ENCODE results near the gene SAFB.
A peak's percentile ranks its signal among the peaks of the same experiment; 100 is the strongest.
"Not testable (repeated sequence)": the region's sequence is repeated elsewhere in the genome, so short reads cannot be mapped to it uniquely, and the experiment has no call there.

SAFB gene

GRCh38 chr19:5698635-5699422, 75.9 kb downstream of the SAFB start:
- H3K27me3 ChIP-seq (ENCODE audit: insufficient read depth, low read length) = no peaks in the 10 kb centered on the region
- DNase-seq = no peak
- H3K27ac ChIP-seq (ENCODE audit: low read depth, low read length) = no peak overlapping the region
- H2BK5ac ChIP-seq (ENCODE audit: low read depth, low read length, poor library complexity) = no peak overlapping the region
- H3K14ac ChIP-seq (ENCODE audit: low read length) = no peak overlapping the region
- no peaks in the 10 kb centered on the region for H3K79me2 ChIP-seq (ENCODE audit: control insufficient read depth, insufficient read depth, low read length, poor library complexity)
- H2BK12ac ChIP-seq (ENCODE audit: low read length) = no peak overlapping the region
- H2BK120ac ChIP-seq (ENCODE audit: insufficient read depth, low read length, poor library complexity) = no peak overlapping the region
- no peak overlapping the region for H4K91ac ChIP-seq (ENCODE audit: low read depth, low read length)
- no peak overlapping the region for H3K23ac ChIP-seq (ENCODE audit: low read length)
- H3K4me2 ChIP-seq (ENCODE audit: low read length) = no peak overlapping the region
- no peak overlapping the region for H3K4ac ChIP-seq (ENCODE audit: low read depth, low read length)
- H3K9me3 ChIP-seq (ENCODE audit: insufficient read depth, low read depth, low read length) = peaks cover 9% of the 10 kb centered on the region
- H4K12ac ChIP-seq (ENCODE audit: low read depth, low read length) = no peak overlapping the region
- WGBS (ENCODE audit: extremely low coverage, insufficient coverage, insufficient read length) = no CpG with 5 or more reads among the region's 38 CpGs
- H2AFZ ChIP-seq (ENCODE audit: insufficient read depth, low read length, poor library complexity) = no peak overlapping the region
- no peak overlapping the region for H3K4me3 ChIP-seq (ENCODE audit: low read depth, low read length)
- no peaks in the 10 kb centered on the region for H3K4me1 ChIP-seq (ENCODE audit: control insufficient read depth in 1 of 2, insufficient read depth in 2 of 2, low read length in 2 of 2)
- peaks cover 69 to 77% of the 10 kb centered on the region in 2 experiments for H3K36me3 ChIP-seq (ENCODE audit: control insufficient read depth in 1 of 2, insufficient read depth in 2 of 2, low read length in 2 of 2)
- H2AK5ac ChIP-seq (ENCODE audit: low read length) = no peak overlapping the region
- H3K79me1 ChIP-seq (ENCODE audit: low read length) = no peaks in the 10 kb centered on the region
- H3K18ac ChIP-seq (ENCODE audit: low read length) = no peak overlapping the region
- no peak overlapping the region for H3K9ac ChIP-seq (ENCODE audit: low read length)
- no peak overlapping the region for H4K8ac ChIP-seq (ENCODE audit: low read depth, low read length)

GRCh38 chr19:5700455-5701092, 77.7 kb downstream of the SAFB start:
- peaks cover 9% of the 10 kb centered on the region for H3K9me3 ChIP-seq (ENCODE audit: insufficient read depth, low read depth, low read length)
- WGBS (ENCODE audit: extremely low coverage, insufficient coverage, insufficient read length) = no CpG with 5 or more reads among the region's 22 CpGs
- no peak overlapping the region for H2AK5ac ChIP-seq (ENCODE audit: low read length)
- no peak overlapping the region for H4K8ac ChIP-seq (ENCODE audit: low read depth, low read length)
- no peak overlapping the region for H3K4ac ChIP-seq (ENCODE audit: low read depth, low read length)
- no peak overlapping the region for H3K14ac ChIP-seq (ENCODE audit: low read length)
- H3K79me1 ChIP-seq (ENCODE audit: low read length) = no peaks in the 10 kb centered on the region
- H3K4me1 ChIP-seq (ENCODE audit: control insufficient read depth in 1 of 2, insufficient read depth in 2 of 2, low read length in 2 of 2) = no peaks in the 10 kb centered on the region
- no peaks in the 10 kb centered on the region for H3K27me3 ChIP-seq (ENCODE audit: insufficient read depth, low read length)
- H3K4me2 ChIP-seq (ENCODE audit: low read length) = no peak overlapping the region
- H3K27ac ChIP-seq (ENCODE audit: low read depth, low read length) = no peak overlapping the region
- no peak overlapping the region for H2BK12ac ChIP-seq (ENCODE audit: low read length)
- no peak overlapping the region for H3K18ac ChIP-seq (ENCODE audit: low read length)
- peaks cover 68 to 76% of the 10 kb centered on the region in 2 experiments for H3K36me3 ChIP-seq (ENCODE audit: control insufficient read depth in 1 of 2, insufficient read depth in 2 of 2, low read length in 2 of 2)
- H3K4me3 ChIP-seq (ENCODE audit: low read depth, low read length) = peak overlapping the region; percentile 21
- DNase-seq = no peak
- no peak overlapping the region for H2BK120ac ChIP-seq (ENCODE audit: insufficient read depth, low read length, poor library complexity)
- no peak overlapping the region for H3K9ac ChIP-seq (ENCODE audit: low read length)
- H3K23ac ChIP-seq (ENCODE audit: low read length) = no peak overlapping the region
- H2AFZ ChIP-seq (ENCODE audit: insufficient read depth, low read length, poor library complexity) = no peak overlapping the region
- no peaks in the 10 kb centered on the region for H3K79me2 ChIP-seq (ENCODE audit: control insufficient read depth, insufficient read depth, low read length, poor library complexity)
- no peak overlapping the region for H4K12ac ChIP-seq (ENCODE audit: low read depth, low read length)
- no peak overlapping the region for H2BK5ac ChIP-seq (ENCODE audit: low read depth, low read length, poor library complexity)
- no peak overlapping the region for H4K91ac ChIP-seq (ENCODE audit: low read depth, low read length)

GRCh38 chr19:5702053-5702410, 79.1 kb downstream of the SAFB start:
- H2BK120ac ChIP-seq (ENCODE audit: insufficient read depth, low read length, poor library complexity); H3K14ac ChIP-seq (ENCODE audit: low read length); H3K4me3 ChIP-seq (ENCODE audit: low read depth, low read length); H3K9ac ChIP-seq (ENCODE audit: low read length); H3K4me2 ChIP-seq (ENCODE audit: low read length); H4K12ac ChIP-seq (ENCODE audit: low read depth, low read length); H3K27ac ChIP-seq (ENCODE audit: low read depth, low read length); H3K27me3 ChIP-seq (ENCODE audit: insufficient read depth, low read length); H3K23ac ChIP-seq (ENCODE audit: low read length); H3K79me1 ChIP-seq (ENCODE audit: low read length); H3K9me3 ChIP-seq (ENCODE audit: insufficient read depth, low read depth, low read length); H2BK5ac ChIP-seq (ENCODE audit: low read depth, low read length, poor library complexity); H4K91ac ChIP-seq (ENCODE audit: low read depth, low read length); H3K4me1 ChIP-seq (ENCODE audit: control insufficient read depth in 1 of 2, insufficient read depth in 2 of 2, low read length in 2 of 2); H3K18ac ChIP-seq (ENCODE audit: low read length); H2BK12ac ChIP-seq (ENCODE audit: low read length); H3K4ac ChIP-seq (ENCODE audit: low read depth, low read length); H4K8ac ChIP-seq (ENCODE audit: low read depth, low read length); H2AFZ ChIP-seq (ENCODE audit: insufficient read depth, low read length, poor library complexity); DNase-seq; H3K79me2 ChIP-seq (ENCODE audit: control insufficient read depth, insufficient read depth, low read length, poor library complexity); H2AK5ac ChIP-seq (ENCODE audit: low read length): not testable (repeated sequence)
- WGBS (ENCODE audit: extremely low coverage, insufficient coverage, insufficient read length) = no CpG with 5 or more reads among the region's 28 CpGs
- H3K36me3 ChIP-seq (ENCODE audit: control insufficient read depth in 1 of 2, insufficient read depth in 2 of 2, low read length in 2 of 2) = peaks cover 67 to 75% of the 10 kb centered on the region in 2 experiments

GRCh38 chr19:5703819-5704818, 81.2 kb downstream of the SAFB start:
- Histone ChIP-seq H3K9ac (ENCODE audit: low read length) (no peak overlapping the region), H4K91ac (ENCODE audit: low read depth, low read length) (no peak overlapping the region), H3K79me1 (ENCODE audit: low read length) (no peaks in the 10 kb centered on the region), H3K4me1 (ENCODE audit: control insufficient read depth in 1 of 2, insufficient read depth in 2 of 2, low read length in 2 of 2) (no peaks in the 10 kb centered on the region), H3K79me2 (ENCODE audit: control insufficient read depth, insufficient read depth, low read length, poor library complexity) (no peaks in the 10 kb centered on the region), H3K14ac (ENCODE audit: low read length) (no peak overlapping the region), H3K23ac (ENCODE audit: low read length) (no peak overlapping the region), H2BK12ac (ENCODE audit: low read length) (no peak overlapping the region), H3K9me3 (ENCODE audit: insufficient read depth, low read depth, low read length) (peaks cover 9% of the 10 kb centered on the region), H3K27ac (ENCODE audit: low read depth, low read length) (no peak overlapping the region), H3K4me3 (ENCODE audit: low read depth, low read length) (no peak overlapping the region), H4K8ac (ENCODE audit: low read depth, low read length) (no peak overlapping the region), H4K12ac (ENCODE audit: low read depth, low read length) (no peak overlapping the region), H3K4me2 (ENCODE audit: low read length) (no peak overlapping the region), H2BK5ac (ENCODE audit: low read depth, low read length, poor library complexity) (no peak overlapping the region), H3K4ac (ENCODE audit: low read depth, low read length) (no peak overlapping the region), H3K18ac (ENCODE audit: low read length) (no peak overlapping the region), H2AK5ac (ENCODE audit: low read length) (no peak overlapping the region), H3K36me3 (ENCODE audit: control insufficient read depth in 1 of 2, insufficient read depth in 2 of 2, low read length in 2 of 2) (peaks cover 70 to 79% of the 10 kb centered on the region in 2 experiments), H2BK120ac (ENCODE audit: insufficient read depth, low read length, poor library complexity) (no peak overlapping the region), H2AFZ (ENCODE audit: insufficient read depth, low read length, poor library complexity) (no peak overlapping the region), H3K27me3 (ENCODE audit: insufficient read depth, low read length) (no peaks in the 10 kb centered on the region)
- no CpG with 5 or more reads among the region's 40 CpGs for WGBS (ENCODE audit: extremely low coverage, insufficient coverage, insufficient read length)
- DNase-seq = no peak

Data from trophoblast cell (in vitro differentiated cells and primary cell).